ENCODE results near the gene CTNNBIP1.

DNA sequence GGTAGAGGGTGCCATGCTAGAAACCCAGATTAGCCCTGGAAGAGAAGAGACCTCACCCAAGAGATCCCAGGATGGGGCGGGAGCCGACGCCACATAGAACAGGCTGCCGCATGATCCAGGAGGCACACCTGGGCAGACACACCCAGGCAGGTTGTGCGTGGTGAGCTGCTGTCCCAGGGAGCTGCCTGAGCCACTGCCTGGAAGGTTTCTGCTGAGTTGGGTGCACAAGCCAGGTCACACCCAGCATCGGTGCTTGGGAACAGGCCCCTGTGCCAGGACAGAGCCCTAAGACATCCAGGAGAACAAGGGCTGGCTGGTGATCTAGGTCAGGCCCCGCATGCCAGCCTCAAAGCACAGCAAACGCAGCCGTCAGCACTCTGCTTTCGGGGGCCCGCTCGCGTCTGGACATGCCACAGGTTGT, 40.2 kb downstream of the CTNNBIP1 start:
- TF ChIP-seq ZNF274 (IDR thresholded peaks at IDR 0.05; ENCODE audit: low read depth, low read length) (no peak), SUZ12 (IDR thresholded peaks at IDR 0.05; ENCODE audit: extremely low read depth, insufficient read depth, insufficient read length) (no peak), YY1 (IDR thresholded peaks at IDR 0.05; ENCODE audit: insufficient read depth, insufficient read length) (no peak)
